Measurements from ENCODE around the gene COX5A.

Gene COX5A

GRCh38 chr15:74937590-74938371 lies at the start of gene COX5A:
Gene COX5A (minus strand): TSS chr15:74938073. CDS start chr15:74938014, 59 bp downstream.
- DNase-seq: peak; percentile 98

GRCh38 chr15:74983725-74984231 lies 45.9 kb upstream of the COX5A start:
- DNase-seq: no peak

GRCh38 chr15:74982183-74982582 lies 44.3 kb upstream of the COX5A start:
- no peak for DNase-seq

GRCh38 chr15:74978503-74978902 lies 40.6 kb upstream of the COX5A start:
- no peak for DNase-seq

- DNase-seq: no peak
Measured at GRCh38 chr15:74978077-74978476, 40.2 kb upstream of the COX5A start.

GRCh38 chr15:74977599-74977998 lies 39.7 kb upstream of the COX5A start:
- DNase-seq: no peak

- no peak for DNase-seq
Measured at GRCh38 chr15:74976159-74976558, 38.3 kb upstream of the COX5A start.

GRCh38 chr15:74967670-74968069 lies 29.8 kb upstream of the COX5A start:
- no peak for DNase-seq

GRCh38 chr15:74964794-74965193 lies 26.9 kb upstream of the COX5A start:
- no peak for DNase-seq

- no peak for DNase-seq
Measured at GRCh38 chr15:74963213-74963612, 25.3 kb upstream of the COX5A start.

- DNase-seq: no peak
Measured at GRCh38 chr15:74962671-74963070, 24.8 kb upstream of the COX5A start.

- no peak for DNase-seq
Measured at GRCh38 chr15:74962219-74962618, 24.3 kb upstream of the COX5A start.

GRCh38 chr15:74961616-74962015 lies 23.7 kb upstream of the COX5A start:
- DNase-seq: no peak

GRCh38 chr15:74960995-74961588 lies 23.2 kb upstream of the COX5A start:
- DNase-seq: no peak

- DNase-seq: no peak
Measured at GRCh38 chr15:74960286-74960685, 22.4 kb upstream of the COX5A start.

- DNase-seq: no peak
Measured at GRCh38 chr15:74959586-74959939, 21.7 kb upstream of the COX5A start.

- no peak for DNase-seq
Measured at GRCh38 chr15:74958908-74959585, 21.2 kb upstream of the COX5A start.

GRCh38 chr15:74958320-74958907 lies 20.5 kb upstream of the COX5A start:
- peak; percentile 32 for DNase-seq

- DNase-seq: no peak
Measured at GRCh38 chr15:74957476-74958035, 19.7 kb upstream of the COX5A start.

GRCh38 chr15:74956648-74957475 lies 19.0 kb upstream of the COX5A start, which contains the start of gene RPP25:
Gene RPP25 (minus strand): TSS chr15:74956772. CDS start chr15:74956583, 189 bp downstream.
- DNase-seq: peak; percentile 76

GRCh38 chr15:74955796-74956647 lies 18.1 kb upstream of the COX5A start:
- peak; percentile 84 for DNase-seq

All from hematopoietic multipotent progenitor cell treated with erythropoietin and hydrocortisone succinate and interleukin-3 and kit ligand, for 4 days (in vitro differentiated cells).